GM12878 (cell line): Measurements from ENCODE around the gene EFHD2.

Source experiments
- DPF2 ChIP-seq: fragments of 450-650 bp; IDR thresholded peaks from 2 replicates; pipeline ENCODE4 v1.6.1; 2017; ENCODE audit warnings: mild to moderate bottlenecking
- EZH2 ChIP-seq: IDR thresholded peaks from 2 replicates; pipeline ENCODE4 v1.6.1; 2012; ENCODE audit warnings: low read depth, mild to moderate bottlenecking, control low read depth, inconsistent platforms, low read length, borderline replicate concordance; ENCODE audit not compliant: control insufficient read depth
- POLR2A ChIP-seq: IDR thresholded peaks from 2 replicates; pipeline ENCODE4 v1.6.1; 2011; ENCODE audit warnings: low read depth, mild to moderate bottlenecking, low read length
- SMC3 ChIP-seq: IDR thresholded peaks from 2 replicates; pipeline ENCODE4 v1.6.1; 2011; ENCODE audit warnings: low read length, improper control_type of control experiment, borderline replicate concordance
- YY1 ChIP-seq: IDR thresholded peaks from 2 replicates; pipeline ENCODE4 v1.6.1; 2011; ENCODE audit warnings: low read depth, mild to moderate bottlenecking, low read length
- TF ChIP-seq, protein P1 (sequence below), 3 experiments: IDR thresholded peaks in 2 of 3; conservative IDR thresholded peaks in 1 of 3; 2 replicates each; pipeline ENCODE4 v1.5.1; 2011; ENCODE audit warnings: low read depth in 3 of 3, low read length in 3 of 3, mild to moderate bottlenecking in 3 of 3, control low read depth in 2 of 3, moderate library complexity in 2 of 3, inconsistent platforms in 1 of 3, mixed read lengths in 1 of 3; ENCODE audit not compliant: control insufficient read depth in 2 of 3, insufficient read depth in 1 of 3; ENCODE audit errors: extremely low read depth in 1 of 3
- TF ChIP-seq, protein P2 (sequence below): IDR thresholded peaks from 2 replicates; pipeline ENCODE4 v1.6.1; 2012; ENCODE audit warnings: mild to moderate bottlenecking, low read depth, low read length

GRCh38 chr1:15448877-15449462 lies 39.3 kb downstream of the EFHD2 start:
- no peak for TF ChIP-seq POLR2A
- no peak for TF ChIP-seq SMC3
- TF ChIP-seq EZH2: no peak
- TF ChIP-seq, protein P1, sequence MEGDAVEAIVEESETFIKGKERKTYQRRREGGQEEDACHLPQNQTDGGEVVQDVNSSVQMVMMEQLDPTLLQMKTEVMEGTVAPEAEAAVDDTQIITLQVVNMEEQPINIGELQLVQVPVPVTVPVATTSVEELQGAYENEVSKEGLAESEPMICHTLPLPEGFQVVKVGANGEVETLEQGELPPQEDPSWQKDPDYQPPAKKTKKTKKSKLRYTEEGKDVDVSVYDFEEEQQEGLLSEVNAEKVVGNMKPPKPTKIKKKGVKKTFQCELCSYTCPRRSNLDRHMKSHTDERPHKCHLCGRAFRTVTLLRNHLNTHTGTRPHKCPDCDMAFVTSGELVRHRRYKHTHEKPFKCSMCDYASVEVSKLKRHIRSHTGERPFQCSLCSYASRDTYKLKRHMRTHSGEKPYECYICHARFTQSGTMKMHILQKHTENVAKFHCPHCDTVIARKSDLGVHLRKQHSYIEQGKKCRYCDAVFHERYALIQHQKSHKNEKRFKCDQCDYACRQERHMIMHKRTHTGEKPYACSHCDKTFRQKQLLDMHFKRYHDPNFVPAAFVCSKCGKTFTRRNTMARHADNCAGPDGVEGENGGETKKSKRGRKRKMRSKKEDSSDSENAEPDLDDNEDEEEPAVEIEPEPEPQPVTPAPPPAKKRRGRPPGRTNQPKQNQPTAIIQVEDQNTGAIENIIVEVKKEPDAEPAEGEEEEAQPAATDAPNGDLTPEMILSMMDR (IDR thresholded peaks at IDR 0.05 in 2 of 3, conservative IDR thresholded peaks at IDR 0.05 in 1 of 3; ENCODE audit: control insufficient read depth in 2 of 3, extremely low read depth in 1 of 3, insufficient read depth in 1 of 3, low read depth in 3 of 3, low read length in 3 of 3): no peak
- TF ChIP-seq, protein P2, sequence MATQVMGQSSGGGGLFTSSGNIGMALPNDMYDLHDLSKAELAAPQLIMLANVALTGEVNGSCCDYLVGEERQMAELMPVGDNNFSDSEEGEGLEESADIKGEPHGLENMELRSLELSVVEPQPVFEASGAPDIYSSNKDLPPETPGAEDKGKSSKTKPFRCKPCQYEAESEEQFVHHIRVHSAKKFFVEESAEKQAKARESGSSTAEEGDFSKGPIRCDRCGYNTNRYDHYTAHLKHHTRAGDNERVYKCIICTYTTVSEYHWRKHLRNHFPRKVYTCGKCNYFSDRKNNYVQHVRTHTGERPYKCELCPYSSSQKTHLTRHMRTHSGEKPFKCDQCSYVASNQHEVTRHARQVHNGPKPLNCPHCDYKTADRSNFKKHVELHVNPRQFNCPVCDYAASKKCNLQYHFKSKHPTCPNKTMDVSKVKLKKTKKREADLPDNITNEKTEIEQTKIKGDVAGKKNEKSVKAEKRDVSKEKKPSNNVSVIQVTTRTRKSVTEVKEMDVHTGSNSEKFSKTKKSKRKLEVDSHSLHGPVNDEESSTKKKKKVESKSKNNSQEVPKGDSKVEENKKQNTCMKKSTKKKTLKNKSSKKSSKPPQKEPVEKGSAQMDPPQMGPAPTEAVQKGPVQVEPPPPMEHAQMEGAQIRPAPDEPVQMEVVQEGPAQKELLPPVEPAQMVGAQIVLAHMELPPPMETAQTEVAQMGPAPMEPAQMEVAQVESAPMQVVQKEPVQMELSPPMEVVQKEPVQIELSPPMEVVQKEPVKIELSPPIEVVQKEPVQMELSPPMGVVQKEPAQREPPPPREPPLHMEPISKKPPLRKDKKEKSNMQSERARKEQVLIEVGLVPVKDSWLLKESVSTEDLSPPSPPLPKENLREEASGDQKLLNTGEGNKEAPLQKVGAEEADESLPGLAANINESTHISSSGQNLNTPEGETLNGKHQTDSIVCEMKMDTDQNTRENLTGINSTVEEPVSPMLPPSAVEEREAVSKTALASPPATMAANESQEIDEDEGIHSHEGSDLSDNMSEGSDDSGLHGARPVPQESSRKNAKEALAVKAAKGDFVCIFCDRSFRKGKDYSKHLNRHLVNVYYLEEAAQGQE: no peak
- TF ChIP-seq YY1: no peak
- TF ChIP-seq DPF2: no peak
